GM23248 (cell line): ENCODE measurements around the gene CARD10.
"Not testable (repeated sequence)": the region's sequence is repeated elsewhere in the genome, so short reads cannot be mapped to it uniquely, and the experiment has no call there.

Experiments used
- EZH2 ChIP-seq: fragments of 200-600 bp; sonication (generic); IDR thresholded peaks from 2 replicates; pipeline ENCODE4 v1.6.1; 2018; ENCODE audit warnings: antibody characterized with exemption, mild to moderate bottlenecking; ENCODE audit not compliant: insufficient read depth, poor library complexity, severe bottlenecking
- EZH2phosphoT487 ChIP-seq: fragments of 200-600 bp; sonication (generic); IDR thresholded peaks from 2 replicates; pipeline ENCODE4 v1.6.1; 2018; ENCODE audit warnings: antibody characterized with exemption, moderate library complexity, mild to moderate bottlenecking, low read depth; ENCODE audit not compliant: insufficient read depth

DNA sequence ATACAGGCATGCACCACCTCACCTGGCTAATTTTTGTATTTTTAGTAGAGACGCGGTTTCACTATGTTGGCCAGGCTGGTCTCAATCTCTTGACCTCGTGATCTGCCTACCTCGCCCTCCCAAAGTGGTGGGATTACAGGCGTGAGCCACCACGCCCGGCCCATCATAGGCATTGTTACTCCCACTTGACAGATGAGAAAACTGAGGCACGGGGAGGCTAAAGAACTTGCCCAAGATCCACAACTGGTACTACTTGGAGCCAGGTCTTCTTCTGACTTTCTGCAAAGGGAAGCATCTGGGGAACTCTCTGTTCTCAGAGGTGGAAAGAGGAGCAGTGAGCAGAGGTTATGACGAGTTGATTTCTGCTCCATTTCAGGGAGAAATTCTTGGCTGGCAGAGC lies 31.7 kb upstream of the CARD10 start:
- TF ChIP-seq EZH2, EZH2phosphoT487: not testable (repeated sequence)
